Sigmoid colon (tissue), 4 donors: ENCODE measurements around the gene TSPAN9.

ENCODE experiments used
- CTCF ChIP-seq, 4 experiments: fragments of 450-650 bp in 3 of 4; fragments of 200-600 bp in 1 of 4; IDR thresholded peaks; one replicate each; pipeline ENCODE4 v1.5.1; 2016 to 2019; ENCODE audit warnings: antibody characterized with exemption in 4 of 4, mild to moderate bottlenecking in 3 of 4, moderate library complexity in 2 of 4
- EP300 ChIP-seq, 4 donors: sonication (generic); formaldehyde crosslinking; IDR thresholded peaks; one replicate each; pipeline ENCODE4 v1.6.1; 2017; ENCODE audit warnings: antibody characterized with exemption in 4 of 4
- POLR2A ChIP-seq, 2 donors: fragments of 450-650 bp; IDR thresholded peaks; one replicate each; pipeline ENCODE4 v1.6.1; 2016; ENCODE audit warnings: antibody characterized with exemption in 2 of 2, mild to moderate bottlenecking in 2 of 2, moderate library complexity in 2 of 2
- POLR2AphosphoS5 ChIP-seq, 4 donors: sonication (generic); formaldehyde crosslinking; IDR thresholded peaks; one replicate each; pipeline ENCODE4 v1.6.1; 2017; ENCODE audit warnings: antibody characterized with exemption in 4 of 4

GRCh38 chr12:3110578-3110977 lies 33.4 kb downstream of the TSPAN9 start:
- TF ChIP-seq CTCF (IDR thresholded peaks at IDR 0.05): no peak
- TF ChIP-seq POLR2A (IDR thresholded peaks at IDR 0.05): no peak
- no peak for TF ChIP-seq EP300 (IDR thresholded peaks at IDR 0.05)
- TF ChIP-seq POLR2AphosphoS5 (IDR thresholded peaks at IDR 0.05): no peak
